Measurements from ENCODE around the gene TP53BP1.

- no peak for TF ChIP-seq CREB5 (CRISPR knock-in tag; IDR thresholded peaks at IDR 0.05; ENCODE audit: low read depth)
- TF ChIP-seq ZFP30 (CRISPR knock-in tag; IDR thresholded peaks at IDR 0.05), result no peak
- TF ChIP-seq PPARA (CRISPR knock-in tag; IDR thresholded peaks at IDR 0.05; ENCODE audit: borderline replicate concordance), result no peak
- no peak for TF ChIP-seq ZC3H10 (CRISPR knock-in tag; IDR thresholded peaks at IDR 0.05)
- TF ChIP-seq TOX (CRISPR knock-in tag; IDR thresholded peaks at IDR 0.05; ENCODE audit: borderline replicate concordance), result no peak
- TF ChIP-seq OSR1 (CRISPR knock-in tag; IDR thresholded peaks at IDR 0.05), result no peak
- TF ChIP-seq RARB (CRISPR knock-in tag; IDR thresholded peaks at IDR 0.05), result no peak
Measured at GRCh38 chr15:43492266-43492665, 690 bp downstream of the TP53BP1 start.
